ENCODE measurements around the gene TRPM5.

Gene TRPM5

DNA sequence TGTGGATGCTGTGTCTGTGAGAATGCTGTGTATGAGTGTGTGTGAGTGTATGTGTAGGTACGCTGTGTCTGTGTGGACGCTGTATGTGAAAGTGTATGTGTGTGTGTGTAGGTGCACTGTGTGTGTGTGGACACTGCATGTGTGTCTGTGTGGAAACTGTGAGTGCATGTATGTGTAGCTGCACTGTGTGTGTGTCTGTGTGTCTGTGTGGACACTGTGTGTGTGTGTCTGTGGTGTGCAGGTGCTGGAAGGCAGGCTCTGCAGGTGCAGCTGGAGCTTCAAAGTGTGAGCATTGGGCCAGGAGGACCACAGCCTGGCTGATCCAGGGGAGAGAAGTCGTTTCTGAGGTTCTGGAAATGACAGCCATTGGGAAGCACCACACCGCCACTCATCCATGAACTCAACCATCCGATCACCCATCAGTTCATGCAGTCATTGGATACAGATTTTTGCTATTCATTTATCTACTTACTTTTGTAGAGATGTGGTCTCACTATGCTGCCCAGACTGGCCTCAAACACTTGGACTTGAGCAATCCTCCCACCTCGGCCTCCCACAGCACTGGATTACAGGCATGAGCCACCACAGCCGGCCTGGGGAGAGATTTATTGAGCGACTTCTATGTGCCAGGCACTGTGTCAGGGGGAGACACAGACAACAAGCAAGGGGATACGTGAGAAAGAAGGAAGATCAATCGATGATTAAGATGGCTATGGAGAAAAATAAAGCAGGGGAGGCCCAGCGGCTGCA, 9.6 kb downstream of the TRPM5 start:
- no peak for TF ChIP-seq CTCF (IDR thresholded peaks at IDR 0.05; ENCODE audit: insufficient read depth, missing control alignments)
- FAIRE-seq = no peak
- DNase-seq (ENCODE audit: insufficient read length, low spot score) = no peak

DNA sequence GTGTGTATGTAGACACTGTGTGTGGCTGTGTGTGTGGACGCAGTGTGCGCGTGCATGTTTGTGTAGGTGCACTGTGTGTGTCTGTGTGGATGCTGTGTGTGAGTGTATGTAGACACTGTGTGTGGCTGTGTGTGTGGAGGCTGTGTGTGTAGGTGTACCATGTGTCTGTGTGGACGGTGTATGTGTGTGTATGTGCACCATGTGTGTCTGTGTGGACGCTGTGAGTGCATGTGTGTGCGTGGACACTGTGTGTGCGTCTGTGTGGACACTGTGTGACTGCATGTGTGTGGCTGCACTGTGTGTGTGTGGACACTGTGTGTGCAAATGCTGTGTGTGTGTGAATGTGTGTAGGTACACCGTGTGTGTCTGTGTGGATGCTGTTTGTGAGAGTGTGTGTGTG, 10.3 kb downstream of the TRPM5 start:
- no peak for DNase-seq (ENCODE audit: insufficient read length, low spot score)
- no peak for TF ChIP-seq CTCF (IDR thresholded peaks at IDR 0.05; ENCODE audit: insufficient read depth, missing control alignments)
- FAIRE-seq = no peak

GRCh38 chr11:2433106-2433925, 11.0 kb downstream of the TRPM5 start:
- no peak for TF ChIP-seq CTCF (IDR thresholded peaks at IDR 0.05; ENCODE audit: insufficient read depth, missing control alignments)
- DNase-seq (ENCODE audit: insufficient read length, low spot score) (no peak), FAIRE-seq (no peak)

- no peak for FAIRE-seq
- TF ChIP-seq CTCF (IDR thresholded peaks at IDR 0.05; ENCODE audit: insufficient read depth, missing control alignments) = no peak
- DNase-seq (ENCODE audit: insufficient read length, low spot score) = no peak
Observed at GRCh38 chr11:2432628-2433071, 11.7 kb downstream of the TRPM5 start.

- DNase-seq (ENCODE audit: insufficient read length, low spot score) (no peak), FAIRE-seq (no peak)
- TF ChIP-seq CTCF (IDR thresholded peaks at IDR 0.05; ENCODE audit: insufficient read depth, missing control alignments) = no peak
Observed at GRCh38 chr11:2432171-2432621, 12.1 kb downstream of the TRPM5 start.

DNA sequence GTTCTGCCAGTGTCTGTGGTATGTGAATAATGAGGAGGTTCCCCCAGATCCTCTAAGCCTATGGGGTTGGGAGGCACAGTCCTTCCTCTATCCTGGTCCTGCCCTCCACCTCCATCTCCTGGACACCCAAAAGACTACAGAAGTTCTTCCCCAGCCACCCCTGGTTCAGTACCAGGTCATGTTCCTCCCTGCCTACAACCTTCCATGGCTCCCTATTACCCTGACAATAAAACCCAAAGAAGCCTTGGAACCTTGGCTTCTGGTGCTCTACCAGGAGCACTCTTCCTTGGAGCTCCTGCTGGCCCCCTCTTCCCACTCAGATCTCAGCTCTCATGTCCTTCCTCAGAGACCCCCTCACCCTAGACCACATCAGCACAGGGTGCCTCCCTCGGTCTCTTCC, 12.9 kb downstream of the TRPM5 start:
- DNase-seq (ENCODE audit: insufficient read length, low spot score) (no peak), FAIRE-seq (no peak)
- no peak for TF ChIP-seq CTCF (IDR thresholded peaks at IDR 0.05; ENCODE audit: insufficient read depth, missing control alignments)
